Uterus (tissue), 2 donors: ENCODE data around the gene RSRC1.

Experiments
- POLR2A ChIP-seq, 2 donors: fragments of 450-650 bp; IDR thresholded peaks; one replicate each; pipeline ENCODE4 v1.6.1; 2016; ENCODE audit warnings: antibody characterized with exemption in 2 of 2, mild to moderate bottlenecking in 1 of 2, moderate library complexity in 1 of 2
- TF ChIP-seq, protein P1 (sequence below), 4 experiments: fragments of 200-600 bp in 2 of 4; fragments of 450-650 bp in 2 of 4; sonication (generic) in 2 of 4; IDR thresholded peaks; one replicate each; pipeline ENCODE4 v1.5.1; 2016 to 2019; ENCODE audit warnings: antibody characterized with exemption in 4 of 4, mild to moderate bottlenecking in 2 of 4, moderate library complexity in 1 of 4

DNA sequence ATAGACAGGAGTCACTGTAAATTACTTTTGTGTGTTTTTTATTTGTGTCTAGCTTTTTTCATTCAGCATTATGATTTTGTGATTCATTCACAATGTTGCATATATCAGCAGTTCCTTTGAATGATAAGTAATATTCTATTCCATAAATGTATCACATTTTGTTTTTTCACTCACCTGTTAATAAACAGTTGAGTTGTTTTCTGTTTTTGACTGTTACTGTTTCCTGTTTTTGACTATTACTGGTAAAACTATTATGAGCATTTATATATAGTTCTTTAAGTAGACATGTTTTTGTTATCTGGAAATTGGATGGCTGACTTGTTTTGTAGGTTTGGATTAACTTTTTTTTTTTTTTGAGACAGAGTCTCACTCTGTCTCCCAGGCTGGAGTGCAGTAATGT is 138.4 kb downstream of the RSRC1 start:
- TF ChIP-seq, protein P1, sequence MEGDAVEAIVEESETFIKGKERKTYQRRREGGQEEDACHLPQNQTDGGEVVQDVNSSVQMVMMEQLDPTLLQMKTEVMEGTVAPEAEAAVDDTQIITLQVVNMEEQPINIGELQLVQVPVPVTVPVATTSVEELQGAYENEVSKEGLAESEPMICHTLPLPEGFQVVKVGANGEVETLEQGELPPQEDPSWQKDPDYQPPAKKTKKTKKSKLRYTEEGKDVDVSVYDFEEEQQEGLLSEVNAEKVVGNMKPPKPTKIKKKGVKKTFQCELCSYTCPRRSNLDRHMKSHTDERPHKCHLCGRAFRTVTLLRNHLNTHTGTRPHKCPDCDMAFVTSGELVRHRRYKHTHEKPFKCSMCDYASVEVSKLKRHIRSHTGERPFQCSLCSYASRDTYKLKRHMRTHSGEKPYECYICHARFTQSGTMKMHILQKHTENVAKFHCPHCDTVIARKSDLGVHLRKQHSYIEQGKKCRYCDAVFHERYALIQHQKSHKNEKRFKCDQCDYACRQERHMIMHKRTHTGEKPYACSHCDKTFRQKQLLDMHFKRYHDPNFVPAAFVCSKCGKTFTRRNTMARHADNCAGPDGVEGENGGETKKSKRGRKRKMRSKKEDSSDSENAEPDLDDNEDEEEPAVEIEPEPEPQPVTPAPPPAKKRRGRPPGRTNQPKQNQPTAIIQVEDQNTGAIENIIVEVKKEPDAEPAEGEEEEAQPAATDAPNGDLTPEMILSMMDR (IDR thresholded peaks at IDR 0.05): no peak
- TF ChIP-seq POLR2A (IDR thresholded peaks at IDR 0.05): no peak
